ENCODE results near the gene RPS15. TPM values are rescaled to one million over a fixed set of nuclear protein-coding genes. Genes with fewer than 3 reads are reported as not detected.

The RPS15 gene
- total RNA-seq, 1 experiment from 2014 or later, result 1,862 TPM

GRCh38 chr19:1431759-1432506 lies 6.3 kb upstream of the RPS15 start:
- DNase-seq (ENCODE audit: low read depth, low spot score) (no peak), ATAC-seq (no peak)
- intact Hi-C loops (cut with micrococcal nuclease), result no loop called here
- H4K20me1 ChIP-seq (ENCODE audit: insufficient read depth), result no peaks in the 10 kb centered on the region
- TF ChIP-seq REST (IDR thresholded peaks at IDR 0.05; ENCODE audit: low read depth) (no peak), ATF3 (IDR thresholded peaks at IDR 0.05) (no peak), CTCF (IDR thresholded peaks at IDR 0.05 in 2 of 3, conservative IDR thresholded peaks at IDR 0.05 in 1 of 3; ENCODE audit: borderline replicate concordance in 1 of 3, insufficient read depth in 1 of 3, low read depth in 2 of 3, low read length in 2 of 3) (no peak), SRF (IDR thresholded peaks at IDR 0.05; ENCODE audit: low read depth) (no peak), POLR2A (IDR thresholded peaks at IDR 0.05; ENCODE audit: borderline replicate concordance, extremely low read depth, insufficient read depth, insufficient read length) (no peak), EZH2phosphoT487 (IDR thresholded peaks at IDR 0.05; ENCODE audit: borderline replicate concordance) (no peak), EZH2 (IDR thresholded peaks at IDR 0.05) (no peak), EGR1 (IDR thresholded peaks at IDR 0.05; ENCODE audit: low read depth) (no peak), CBX3 (IDR thresholded peaks at IDR 0.05; ENCODE audit: low read depth) (no peak), ELF1 (IDR thresholded peaks at IDR 0.05; ENCODE audit: borderline replicate concordance, low read depth) (no peak), SIN3A (IDR thresholded peaks at IDR 0.05; ENCODE audit: low read depth) (no peak), TCF7L2 (IDR thresholded peaks at IDR 0.05; ENCODE audit: borderline replicate concordance, extremely low read depth, insufficient read depth, insufficient read length) (no peak)
- peaks cover 4 to 8% of the 10 kb centered on the region in 2 experiments; a peak in 3 of 4 replicates for H3K4me1 ChIP-seq (ENCODE audit: control insufficient read depth in 1 of 2, insufficient read depth in 2 of 2, low read length in 2 of 2)
- peaks cover 46% of the 10 kb centered on the region for H3K79me2 ChIP-seq (ENCODE audit: insufficient read depth, low read length)
- no TSS peak for BruUV-seq (replicated peaks)
- ChIA-PET CTCF (no interaction called here), POLR2A (no interaction called here), RAD21 (ENCODE audit: low non-redundant PET in 1 of 2, low total read pairs in 2 of 2, uncharacterized antibody in 2 of 2, unreplicated experiment in 2 of 2) (no interaction called here)
- no peak overlapping the region for H2AFZ ChIP-seq (ENCODE audit: low read depth, low read length, poor library complexity, severe bottlenecking)
- H3K36me3 ChIP-seq (ENCODE audit: control insufficient read depth in 1 of 2, insufficient read depth in 2 of 2, low read length in 2 of 2), result peaks cover 37 to 53% of the 10 kb centered on the region in 2 experiments; a peak in 3 of 4 replicates
- no peaks in the 10 kb centered on the region for H3K9me3 ChIP-seq (ENCODE audit: control insufficient read depth in 1 of 2, insufficient read depth in 1 of 2, low read depth in 1 of 2, low read length in 2 of 2)
- H3K27ac ChIP-seq (ENCODE audit: low read depth, low read length), result peak overlapping the region; percentile 5; the same call in 1 of the 2 replicates
- H3K4me2 ChIP-seq (ENCODE audit: low read length), result no peak overlapping the region
- H3K27me3 ChIP-seq (ENCODE audit: insufficient read depth, low read length), result no peaks in the 10 kb centered on the region
- H3K9me2 ChIP-seq (ENCODE audit: insufficient read depth), result no peaks in the 10 kb centered on the region
- H3K4me3 ChIP-seq (replicated peaks in 1 of 2; ENCODE audit: low read depth in 1 of 2, low read length in 2 of 2), result no peak overlapping the region
- H3K9ac ChIP-seq (ENCODE audit: low read length), result no peak overlapping the region
